ENCODE results near the gene MZB1. TPM values are rescaled to one million over a fixed set of nuclear protein-coding genes. Genes with fewer than 3 reads are reported as not detected.
A peak's percentile ranks its signal among the peaks of the same experiment; 100 is the strongest.

Gene MZB1
- polyA plus RNA-seq, 3 donors from 2014 or later, result 1.3 to 2.9 (median 2.8) TPM

- H3K4me1 Mint-ChIP-seq, result peaks cover 27 to 33% of the 10 kb centered on the region in 2 donors
- H3K27me3 Mint-ChIP-seq (ENCODE audit: low read depth in 3 of 3), result peaks cover 4 to 9% (median 8%) of the 10 kb centered on the region in 3 donors
- H3K36me3 Mint-ChIP-seq, result peaks cover 0 to 10% (median 0%) of the 10 kb centered on the region in 3 donors
- no peaks in the 10 kb centered on the region for H3K9me3 Mint-ChIP-seq
- peak within 1 kb of the TSS; percentile 97 to 99 (median 98) for H3K27ac Mint-ChIP-seq
- DNase-seq, result peak; percentile 95 to 96 (median 96)
- H3K4me3 Mint-ChIP-seq, result peak within 1 kb of the TSS; percentile 92 to 97 (median 96)
Observed at GRCh38 chr5:139403787-139404483, 14.2 kb upstream of the MZB1 start, which contains the start of gene SPATA24. SPATA24 (minus strand) TSS chr5:139404089; CDS start chr5:139404060, 29 bp downstream.

GRCh38 chr5:139403418-139403786 lies 13.7 kb upstream of the MZB1 start:
- Mint-ChIP-seq H3K27ac (peak overlapping the region; percentile 97 to 99 (median 98)), H3K27me3 (ENCODE audit: low read depth in 3 of 3) (peaks cover 4 to 9% (median 8%) of the 10 kb centered on the region in 3 donors), H3K36me3 (peaks cover 0 to 10% (median 0%) of the 10 kb centered on the region in 3 donors), H3K4me3 (peak overlapping the region; percentile 92 to 97 (median 96)), H3K9me3 (no peaks in the 10 kb centered on the region), H3K4me1 (peaks cover 27 to 33% of the 10 kb centered on the region in 2 donors)
- no peak for DNase-seq

- Mint-ChIP-seq H3K9me3 (no peaks in the 10 kb centered on the region), H3K27me3 (ENCODE audit: low read depth in 3 of 3) (peaks cover 4 to 9% (median 6%) of the 10 kb centered on the region in 3 donors), H3K27ac (peak overlapping the region; percentile 97 to 99 (median 98)), H3K36me3 (peaks cover 0 to 6% (median 0%) of the 10 kb centered on the region in 3 donors), H3K4me1 (peaks cover 27 to 33% of the 10 kb centered on the region in 2 donors), H3K4me3 (peak overlapping the region; percentile 92 to 97 (median 96))
- no peak for DNase-seq
Observed at GRCh38 chr5:139402561-139403158, 12.9 kb upstream of the MZB1 start.

- H3K27me3 Mint-ChIP-seq (ENCODE audit: low read depth in 3 of 3), result peaks cover 4 to 9% (median 8%) of the 10 kb centered on the region in 3 donors
Observed at GRCh38 chr5:139401546-139401945, 11.8 kb upstream of the MZB1 start.

GRCh38 chr5:139399501-139400121 lies 9.9 kb upstream of the MZB1 start:
- no peak for DNase-seq
- H3K4me1 Mint-ChIP-seq, result peaks cover 26 to 32% of the 10 kb centered on the region in 2 donors
- H3K4me3 Mint-ChIP-seq, result peak overlapping the region in 2 of 5 donors; percentile 5 to 7
- peak overlapping the region in 2 of 6 donors; percentile 8 to 12 for H3K27ac Mint-ChIP-seq
- H3K9me3 Mint-ChIP-seq, result no peaks in the 10 kb centered on the region
- peaks cover 0 to 5% (median 0%) of the 10 kb centered on the region in 3 donors for H3K36me3 Mint-ChIP-seq
- peaks cover 4 to 11% (median 8%) of the 10 kb centered on the region in 3 donors for H3K27me3 Mint-ChIP-seq (ENCODE audit: low read depth in 3 of 3)

More at GRCh38 chr5:139401546-139401945, 11.8 kb upstream of the MZB1 start:
- Mint-ChIP-seq H3K9me3 (no peaks in the 10 kb centered on the region), H3K4me3 (no peak overlapping the region), H3K4me1 (peaks cover 27 to 33% of the 10 kb centered on the region in 2 donors), H3K27ac (no peak overlapping the region), H3K36me3 (peaks cover 0 to 5% (median 0%) of the 10 kb centered on the region in 3 donors)
- no peak for DNase-seq

- H3K9me3 Mint-ChIP-seq, result no peaks in the 10 kb centered on the region
- no peak overlapping the region for H3K4me3 Mint-ChIP-seq
- H3K27ac Mint-ChIP-seq, result no peak overlapping the region
- H3K4me1 Mint-ChIP-seq, result peaks cover 18 to 21% of the 10 kb centered on the region in 2 donors
- H3K27me3 Mint-ChIP-seq (ENCODE audit: low read depth in 3 of 3), result peaks cover 0 to 5% (median 2%) of the 10 kb centered on the region in 3 donors
- H3K36me3 Mint-ChIP-seq, result peaks cover 0 to 5% (median 0%) of the 10 kb centered on the region in 3 donors
- no peak for DNase-seq
Observed at GRCh38 chr5:139397921-139398320, 8.2 kb upstream of the MZB1 start.

- Mint-ChIP-seq H3K27me3 (ENCODE audit: low read depth in 3 of 3) (peaks cover under 1 to 5% (median 2%) of the 10 kb centered on the region in 3 donors), H3K9me3 (no peaks in the 10 kb centered on the region), H3K4me1 (peaks cover 19 to 23% of the 10 kb centered on the region in 2 donors), H3K27ac (no peak overlapping the region), H3K4me3 (no peak overlapping the region), H3K36me3 (peaks cover 0 to 5% (median 0%) of the 10 kb centered on the region in 3 donors)
- DNase-seq, result no peak
Observed at GRCh38 chr5:139396691-139397090, 7.0 kb upstream of the MZB1 start.

GRCh38 chr5:139395844-139396640 lies 6.3 kb upstream of the MZB1 start:
- Mint-ChIP-seq H3K4me1 (peaks cover 25 to 29% of the 10 kb centered on the region in 2 donors), H3K36me3 (peaks cover 0 to 5% (median 0%) of the 10 kb centered on the region in 3 donors), H3K4me3 (peak overlapping the region in 2 of 5 donors; percentile 35 to 47), H3K9me3 (no peaks in the 10 kb centered on the region), H3K27me3 (ENCODE audit: low read depth in 3 of 3) (peaks cover 2 to 7% (median 7%) of the 10 kb centered on the region in 3 donors), H3K27ac (no peak overlapping the region)
- DNase-seq, result no peak

GRCh38 chr5:139394654-139395566 lies 5.2 kb upstream of the MZB1 start, which contains the start of gene PROB1:
PROB1 (minus strand) TSS chr5:139395104; CDS start chr5:139395081, 23 bp downstream.
- peaks cover 8 to 10% (median 10%) of the 10 kb centered on the region in 3 donors for H3K27me3 Mint-ChIP-seq (ENCODE audit: low read depth in 3 of 3)
- H3K4me3 Mint-ChIP-seq, result peak within 1 kb of the TSS; percentile 35 to 92 (median 90)
- H3K27ac Mint-ChIP-seq, result no peak within 1 kb of the TSS
- no peaks in the 10 kb centered on the region for H3K9me3 Mint-ChIP-seq
- H3K4me1 Mint-ChIP-seq, result peaks cover 37 to 41% of the 10 kb centered on the region in 2 donors
- DNase-seq, result no peak
- peaks cover 0 to 5% (median 0%) of the 10 kb centered on the region in 3 donors for H3K36me3 Mint-ChIP-seq

GRCh38 chr5:139394123-139394653 lies 4.5 kb upstream of the MZB1 start:
- peak overlapping the region; percentile 25 to 92 (median 90) for H3K4me3 Mint-ChIP-seq
- DNase-seq, result peak; percentile 58 to 63 (median 59)
- H3K4me1 Mint-ChIP-seq, result peaks cover 40 to 41% of the 10 kb centered on the region in 2 donors
- no peaks in the 10 kb centered on the region for H3K9me3 Mint-ChIP-seq
- H3K27ac Mint-ChIP-seq, result no peak overlapping the region
- peaks cover 0 to 2% (median 0%) of the 10 kb centered on the region in 3 donors for H3K36me3 Mint-ChIP-seq
- peaks cover 15 to 17% (median 15%) of the 10 kb centered on the region in 3 donors for H3K27me3 Mint-ChIP-seq (ENCODE audit: low read depth in 3 of 3)

GRCh38 chr5:139393497-139394122 lies 3.9 kb upstream of the MZB1 start:
- no peak for DNase-seq
- Mint-ChIP-seq H3K36me3 (no peaks in the 10 kb centered on the region), H3K9me3 (no peaks in the 10 kb centered on the region), H3K27me3 (ENCODE audit: low read depth in 3 of 3) (peaks cover 15 to 17% (median 17%) of the 10 kb centered on the region in 3 donors), H3K4me3 (peak overlapping the region; percentile 86 to 92 (median 91)), H3K4me1 (peaks cover 41 to 44% of the 10 kb centered on the region in 2 donors), H3K27ac (peak overlapping the region in 3 of 6 donors; percentile 40 to 64 (median 49))
